ENCODE measurements around the gene RPUSD3. TPM values are rescaled to one million over a fixed set of nuclear protein-coding genes. Genes with fewer than 3 reads are reported as not detected.
A peak's percentile ranks its signal among the peaks of the same experiment; 100 is the strongest.

The RPUSD3 gene
- total RNA-seq, 6 experiments from 2014 or later = 35.4 to 42.3 (median 38.2) TPM

- no peak for DNase-seq
- no peaks in the 10 kb centered on the region for H3K9me3 Mint-ChIP-seq
- H3K27ac Mint-ChIP-seq = peak overlapping the region; percentile 57; the same call in 1 of the 2 replicates
- H3K36me3 Mint-ChIP-seq (ENCODE audit: low read depth) = peaks cover 42% of the 10 kb centered on the region
- H3K27me3 Mint-ChIP-seq (ENCODE audit: insufficient read depth) = peaks cover 2% of the 10 kb centered on the region
- H3K4me1 Mint-ChIP-seq (ENCODE audit: low read depth) = peaks cover 47% of the 10 kb centered on the region
- peak overlapping the region; percentile 94 for H3K4me3 Mint-ChIP-seq
- no peak for TF ChIP-seq CTCF (IDR thresholded peaks at IDR 0.05)
Measured at GRCh38 chr3:9794400-9794799, 49.4 kb downstream of the RPUSD3 start.

GRCh38 chr3:9793161-9793781 lies 50.5 kb downstream of the RPUSD3 start:
- peak; percentile 53 for DNase-seq
- H3K27me3 Mint-ChIP-seq (ENCODE audit: insufficient read depth) = peaks cover 2% of the 10 kb centered on the region
- peaks cover 47% of the 10 kb centered on the region for H3K4me1 Mint-ChIP-seq (ENCODE audit: low read depth)
- H3K27ac Mint-ChIP-seq = peak overlapping the region; percentile 100
- H3K9me3 Mint-ChIP-seq = no peaks in the 10 kb centered on the region
- peak overlapping the region; percentile 94 for H3K4me3 Mint-ChIP-seq
- peaks cover 47% of the 10 kb centered on the region for H3K36me3 Mint-ChIP-seq (ENCODE audit: low read depth)
- TF ChIP-seq CTCF (IDR thresholded peaks at IDR 0.05) = no peak

GRCh38 chr3:9792405-9793160 lies 51.2 kb downstream of the RPUSD3 start, which contains the start of the genes ARPC4 and TADA3:
ARPC4 (plus strand) TSS chr3:9793082; CDS start chr3:9793122, 40 bp downstream.
TADA3 (minus strand) TSS chr3:9792473; CDS start chr3:9791466, 1,007 bp downstream.
- Mint-ChIP-seq H3K4me1 (ENCODE audit: low read depth) (peaks cover 45% of the 10 kb centered on the region), H3K36me3 (ENCODE audit: low read depth) (peaks cover 49% of the 10 kb centered on the region), H3K27ac (peak within 1 kb of the TSS; percentile 100), H3K9me3 (no peaks in the 10 kb centered on the region), H3K4me3 (peak within 1 kb of the TSS; percentile 94), H3K27me3 (ENCODE audit: insufficient read depth) (peaks cover 2% of the 10 kb centered on the region)
- peak; percentile 95 for DNase-seq
- TF ChIP-seq CTCF (IDR thresholded peaks at IDR 0.05) = no peak; the same call in 1 of the 2 replicates

- no peak for DNase-seq
- TF ChIP-seq CTCF (IDR thresholded peaks at IDR 0.05) = no peak
- H3K27ac Mint-ChIP-seq = peak overlapping the region; percentile 100
- peaks cover 2% of the 10 kb centered on the region for H3K27me3 Mint-ChIP-seq (ENCODE audit: insufficient read depth)
- peak overlapping the region; percentile 94 for H3K4me3 Mint-ChIP-seq
- H3K36me3 Mint-ChIP-seq (ENCODE audit: low read depth) = peaks cover 46% of the 10 kb centered on the region
- peaks cover 38% of the 10 kb centered on the region for H3K4me1 Mint-ChIP-seq (ENCODE audit: low read depth)
- no peaks in the 10 kb centered on the region for H3K9me3 Mint-ChIP-seq
Measured at GRCh38 chr3:9791790-9792404, 51.9 kb downstream of the RPUSD3 start.

- Mint-ChIP-seq H3K4me3 (peak overlapping the region; percentile 94), H3K4me1 (ENCODE audit: low read depth) (peaks cover 38% of the 10 kb centered on the region), H3K27me3 (ENCODE audit: insufficient read depth) (peaks cover 2% of the 10 kb centered on the region), H3K9me3 (no peaks in the 10 kb centered on the region), H3K27ac (peak overlapping the region; percentile 100), H3K36me3 (ENCODE audit: low read depth) (peaks cover 53% of the 10 kb centered on the region)
- TF ChIP-seq CTCF (IDR thresholded peaks at IDR 0.05) = no peak
- no peak for DNase-seq
Measured at GRCh38 chr3:9791127-9791526, 52.7 kb downstream of the RPUSD3 start.

Other genes with a start within 250 kb of the RPUSD3 start
- 10 to 100 TPM; 23.5 to 31.0 (median 28.2) TPM for gene MTMR14, start 194.5 kb downstream of the RPUSD3 start, total RNA-seq (2021; fragmentation: NEBNext Ultra II Directional; extraction: Animal tissue kit (Norgen Biotek cat#: 25700))
- gene CPNE9, start 140.2 kb downstream of the RPUSD3 start, total RNA-seq (2021; fragmentation: NEBNext Ultra II Directional; extraction: Animal tissue kit (Norgen Biotek cat#: 25700)) = not detected
- 10 to 100 TPM; 14.4 to 18.4 (median 17.1) TPM for gene BRPF1, start 112.3 kb downstream of the RPUSD3 start, total RNA-seq (2021; fragmentation: NEBNext Ultra II Directional; extraction: Animal tissue kit (Norgen Biotek cat#: 25700))
- 10 to 100 TPM; 17.7 to 26.2 (median 23.7) TPM for gene OGG1, start 94.1 kb downstream of the RPUSD3 start, total RNA-seq (2021; fragmentation: NEBNext Ultra II Directional; extraction: Animal tissue kit (Norgen Biotek cat#: 25700))
- gene CAMK1, start 74.1 kb downstream of the RPUSD3 start, total RNA-seq (2021; fragmentation: NEBNext Ultra II Directional; extraction: Animal tissue kit (Norgen Biotek cat#: 25700)) = 10 to 100 TPM; 22.1 to 33.0 (median 28.8) TPM
- gene TADA3, start 51.5 kb downstream of the RPUSD3 start, total RNA-seq (2021; fragmentation: NEBNext Ultra II Directional; extraction: Animal tissue kit (Norgen Biotek cat#: 25700)) = 10 to 100 TPM; 69.2 to 84.9 (median 77.0) TPM
- gene ARPC4, start 50.9 kb downstream of the RPUSD3 start, total RNA-seq (2021; fragmentation: NEBNext Ultra II Directional; extraction: Animal tissue kit (Norgen Biotek cat#: 25700)) = 100 to 1,000 TPM; 252 to 303 (median 266) TPM
- gene TTLL3, start 33.7 kb downstream of the RPUSD3 start, total RNA-seq (2021; fragmentation: NEBNext Ultra II Directional; extraction: Animal tissue kit (Norgen Biotek cat#: 25700)) = 10 to 100 TPM; 14.1 to 20.5 (median 16.0) TPM
- not detected for gene CIDEC, start 36.2 kb upstream of the RPUSD3 start, total RNA-seq (2021; fragmentation: NEBNext Ultra II Directional; extraction: Animal tissue kit (Norgen Biotek cat#: 25700))
- 10 to 100 TPM; 23.9 to 28.7 (median 26.5) TPM for gene JAGN1, start 46.6 kb upstream of the RPUSD3 start, total RNA-seq (2021; fragmentation: NEBNext Ultra II Directional; extraction: Animal tissue kit (Norgen Biotek cat#: 25700))
- gene IL17RE, start 58.8 kb upstream of the RPUSD3 start, total RNA-seq (2021; fragmentation: NEBNext Ultra II Directional; extraction: Animal tissue kit (Norgen Biotek cat#: 25700)) = under 1 TPM; 0.51 to 0.80 (median 0.65) TPM
- gene IL17RC, start 73.1 kb upstream of the RPUSD3 start, total RNA-seq (2021; fragmentation: NEBNext Ultra II Directional; extraction: Animal tissue kit (Norgen Biotek cat#: 25700)) = 10 to 100 TPM; 26.3 to 33.6 (median 29.6) TPM
- 10 to 100 TPM; 11.3 to 22.6 (median 12.4) TPM for gene CRELD1, start 89.8 kb upstream of the RPUSD3 start, total RNA-seq (2021; fragmentation: NEBNext Ultra II Directional; extraction: Animal tissue kit (Norgen Biotek cat#: 25700))
- gene PRRT3, start 108.4 kb upstream of the RPUSD3 start, total RNA-seq (2021; fragmentation: NEBNext Ultra II Directional; extraction: Animal tissue kit (Norgen Biotek cat#: 25700)) = 1 to 10 TPM; 4.3 to 9.2 (median 7.7) TPM
- 100 to 1,000 TPM in 2 of 6 experiments, 10 to 100 TPM in 4; 82.3 to 119 (median 96.5) TPM for gene EMC3, start 142.8 kb upstream of the RPUSD3 start, total RNA-seq (2021; fragmentation: NEBNext Ultra II Directional; extraction: Animal tissue kit (Norgen Biotek cat#: 25700))
- gene FANCD2, start 182.4 kb upstream of the RPUSD3 start, total RNA-seq (2021; fragmentation: NEBNext Ultra II Directional; extraction: Animal tissue kit (Norgen Biotek cat#: 25700)) = 10 to 100 TPM in 5 of 6 experiments, 1 to 10 TPM in 1; 9.7 to 21.7 (median 17.5) TPM

Data from HFFc6 (cell line).